AG20443 (cell line): ENCODE measurements around the gene CAPS.
A peak's percentile ranks its signal among the peaks of the same experiment; 100 is the strongest.
"Not testable (repeated sequence)": the region's sequence is repeated elsewhere in the genome, so short reads cannot be mapped to it uniquely, and the experiment has no call there.

ENCODE experiments used
- DNase-seq: peaks from one replicate; pipeline ENCODE4 v3.0.0; 2012; ENCODE audit warnings: low spot score, mixed read lengths

CAPS gene

GRCh38 chr19:5956728-5957127, 42.7 kb downstream of the CAPS start:
- DNase-seq, result no peak

DNA sequence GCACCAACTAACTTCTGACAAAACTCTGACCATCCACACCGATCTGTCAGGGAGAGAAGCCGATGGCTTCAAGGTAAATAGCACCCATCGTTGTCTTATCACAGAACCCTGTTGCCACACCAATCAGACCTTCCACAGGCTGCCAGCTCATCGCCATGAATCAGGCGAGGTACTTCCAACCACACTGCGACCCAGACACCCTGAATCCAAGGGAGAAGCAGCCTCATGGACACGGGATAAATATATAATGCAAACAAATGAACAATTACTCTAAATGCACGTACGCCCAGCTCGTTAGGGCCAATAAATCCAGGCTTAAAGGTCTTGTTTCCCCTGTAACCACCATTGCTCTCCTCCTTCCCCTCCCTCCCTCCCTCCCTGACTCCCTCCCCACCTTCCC, 43.1 kb downstream of the CAPS start:
- no peak for DNase-seq

DNA sequence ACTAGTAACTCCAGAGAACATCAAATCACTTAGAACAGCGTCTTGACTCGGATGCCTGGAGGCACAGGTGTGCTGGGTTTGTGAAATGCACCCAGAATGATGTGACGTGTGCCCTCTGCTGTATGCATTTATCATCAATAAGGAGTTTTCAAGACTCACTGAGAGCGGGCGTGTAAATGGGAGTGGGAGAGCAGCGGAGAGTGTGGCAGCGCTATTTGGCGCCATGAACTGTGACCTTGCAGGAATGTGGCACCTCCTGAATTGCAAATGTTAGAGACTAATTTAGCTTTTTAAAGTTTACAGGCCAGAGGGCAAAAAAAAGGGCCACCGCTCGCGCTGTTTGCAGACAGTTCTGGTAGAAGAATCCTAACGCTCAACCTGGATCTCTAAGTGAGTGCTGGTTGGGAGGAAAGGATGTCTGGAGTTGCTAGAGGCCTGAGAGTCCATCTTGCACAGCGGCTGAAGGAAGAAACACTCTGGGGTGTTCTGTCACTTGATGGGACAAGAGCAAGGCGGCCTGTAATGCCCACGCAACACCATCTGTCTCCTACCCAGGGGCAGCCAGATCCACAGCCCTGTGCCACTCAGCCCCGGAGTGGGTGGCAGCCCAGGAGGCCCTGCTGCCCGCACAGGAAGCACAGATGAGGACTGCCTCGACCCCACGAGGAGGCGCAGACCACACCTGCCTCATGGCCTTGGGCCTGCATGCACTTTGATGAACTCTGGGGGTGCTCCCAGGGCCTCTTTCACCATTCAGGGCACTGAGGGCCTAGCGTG, 44.2 kb downstream of the CAPS start:
- no peak for DNase-seq

- DNase-seq, result no peak
Observed at GRCh38 chr19:5958851-5959122, 44.7 kb downstream of the CAPS start.

- DNase-seq, result no peak
Observed at GRCh38 chr19:5959260-5960004, 45.4 kb downstream of the CAPS start.

DNA sequence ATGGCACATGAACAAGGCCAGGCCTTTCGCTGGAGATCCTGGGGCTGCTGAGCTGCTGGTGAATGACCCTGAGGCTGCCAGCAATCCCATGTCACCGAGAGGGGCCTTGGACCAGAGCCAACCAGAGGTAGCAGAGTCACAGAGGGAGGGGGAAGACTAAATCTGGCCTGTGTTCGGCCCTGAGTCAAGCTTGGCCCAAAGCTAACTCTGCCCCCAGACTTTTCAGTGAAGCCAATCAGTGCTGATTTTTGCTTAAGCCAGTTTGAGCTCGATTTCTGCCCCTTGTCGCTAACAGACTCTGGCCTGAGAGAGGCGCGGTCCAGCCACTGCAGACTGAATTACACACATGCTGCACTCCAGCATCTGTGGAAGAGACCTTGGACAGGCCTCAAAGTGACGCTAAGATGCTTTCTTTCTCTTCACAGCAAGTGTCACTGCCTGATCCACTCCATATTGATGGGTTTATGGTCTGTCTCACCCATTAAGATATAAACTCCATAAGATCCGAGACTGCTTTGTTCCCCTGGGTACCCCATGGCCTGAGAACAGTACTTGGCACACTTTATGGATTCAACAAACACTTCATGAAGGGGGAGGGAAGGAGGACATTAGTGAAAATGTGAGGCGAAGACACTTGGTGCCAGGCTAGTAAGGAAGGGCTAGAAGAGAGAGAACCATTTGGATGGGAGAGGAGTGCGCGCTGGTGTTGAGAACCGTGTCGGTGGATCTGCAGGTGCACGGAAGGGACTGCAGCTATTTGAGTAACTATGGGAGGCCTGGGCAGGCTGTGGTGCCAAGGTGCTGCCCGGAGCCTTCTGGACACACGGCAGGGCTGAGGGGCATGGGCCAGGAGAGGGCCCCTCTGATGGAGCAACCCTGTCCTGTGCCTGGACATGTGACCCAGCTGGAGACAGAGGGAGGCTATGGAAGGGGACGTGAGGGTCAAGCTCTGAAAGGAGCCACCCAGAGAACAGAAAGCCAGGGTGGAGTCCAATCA, 46.2 kb downstream of the CAPS start:
- DNase-seq, result no peak

GRCh38 chr19:5961641-5961968, 47.6 kb downstream of the CAPS start:
- DNase-seq, result not testable (repeated sequence)

DNA sequence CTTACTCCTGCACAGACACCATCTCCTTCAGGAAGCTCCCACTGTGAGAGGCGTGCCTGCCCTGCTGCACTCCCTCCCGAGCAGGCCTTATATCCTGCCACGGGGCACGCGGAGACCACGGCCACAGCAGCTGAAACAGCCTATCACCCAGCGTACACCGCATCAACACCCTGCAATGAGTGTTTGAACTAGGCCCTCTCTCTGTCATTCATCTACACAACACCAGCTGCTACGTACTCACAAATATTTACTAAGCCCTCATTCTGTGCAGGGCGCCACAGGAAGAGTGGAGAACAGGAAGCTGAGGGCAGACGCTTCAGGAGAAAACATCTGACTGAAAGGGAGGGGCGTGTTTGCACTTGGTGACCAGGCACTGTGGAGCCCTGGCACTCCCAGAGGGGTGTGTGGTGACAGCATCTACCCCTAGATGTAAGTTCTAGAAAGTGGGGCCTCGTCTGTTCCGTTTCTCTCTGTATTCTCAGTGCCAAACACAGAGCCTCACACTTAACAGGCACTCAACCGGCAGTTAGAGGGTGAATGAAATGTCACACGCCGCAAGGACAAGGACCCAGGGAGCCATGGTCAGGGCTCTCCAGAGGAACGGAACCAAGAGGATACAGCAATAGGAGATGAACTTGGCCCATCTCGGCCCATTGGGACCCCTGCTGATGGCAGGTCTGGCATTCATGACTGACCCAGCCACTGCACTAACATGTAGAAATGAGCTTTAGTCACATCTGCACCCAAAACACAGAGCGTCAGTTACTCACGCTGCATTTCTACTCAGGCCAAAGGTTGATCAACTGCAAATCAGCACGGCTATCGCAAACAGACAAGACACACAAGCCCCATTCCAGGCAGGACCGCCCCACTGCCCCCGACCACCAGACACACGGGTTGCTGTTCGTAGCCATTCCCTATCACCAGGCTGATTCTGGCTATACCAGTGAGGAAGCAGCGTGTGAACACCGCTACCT, 48.2 kb downstream of the CAPS start:
- DNase-seq, result peak; percentile 81

- not testable (repeated sequence) for DNase-seq
Observed at GRCh38 chr19:5963259-5963658, 49.2 kb downstream of the CAPS start.

DNA sequence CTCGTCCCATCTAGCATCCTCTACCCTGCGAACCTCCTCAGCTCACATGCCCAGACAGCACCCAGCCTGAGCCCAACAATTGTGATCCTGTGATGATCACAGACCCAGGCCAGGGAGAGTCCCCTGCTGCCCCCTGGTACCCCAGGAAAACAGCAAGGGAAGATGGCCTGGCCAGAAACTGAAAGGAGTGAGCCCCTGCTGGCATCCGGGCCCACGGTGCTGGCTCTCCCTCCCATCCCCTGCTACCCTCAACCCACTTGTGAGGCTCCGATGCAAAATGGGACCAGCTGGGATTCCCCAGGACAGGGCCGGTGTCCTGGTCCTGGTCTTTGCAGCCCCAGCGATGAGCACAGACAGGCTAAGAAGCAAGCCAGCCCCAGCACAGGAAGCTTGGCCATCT, 49.8 kb downstream of the CAPS start:
- DNase-seq, result no peak

DNA sequence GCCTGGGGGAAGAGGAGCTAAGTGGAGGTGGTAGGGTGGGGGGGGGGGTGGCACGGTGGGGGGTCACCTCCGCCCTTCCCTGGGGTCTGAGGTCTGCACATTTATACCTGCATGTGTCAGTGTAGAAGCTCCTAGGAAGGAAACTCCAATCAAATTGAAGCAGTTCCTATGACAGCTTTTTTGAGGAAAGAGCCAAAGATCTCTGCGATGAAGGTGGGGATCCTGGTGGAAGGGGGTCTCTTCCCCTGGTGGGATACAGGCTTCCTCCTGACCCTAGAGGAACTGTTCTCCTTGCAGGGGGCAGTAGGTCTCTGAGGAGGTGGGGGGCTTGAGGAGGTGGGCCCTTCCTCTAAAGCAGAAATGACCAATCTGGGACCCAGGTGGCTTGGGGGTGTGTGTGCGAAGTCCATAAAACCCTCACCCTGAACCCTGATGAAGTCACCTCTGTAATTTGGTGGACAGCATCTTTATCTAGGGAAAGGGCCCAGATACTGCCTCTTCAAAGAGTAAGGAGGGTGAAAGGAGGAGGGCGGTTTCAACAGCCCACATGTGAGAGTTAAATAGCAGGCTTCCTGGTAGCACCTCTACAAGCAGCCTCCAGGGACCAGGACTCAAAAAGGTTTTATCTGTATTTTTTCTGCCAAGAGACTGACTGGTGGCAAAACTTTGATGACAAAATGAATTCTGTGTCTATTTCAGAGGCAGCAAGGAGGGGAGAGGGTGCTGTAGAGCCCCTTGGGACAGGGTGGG, 50.9 kb downstream of the CAPS start:
- no peak for DNase-seq
